ENCODE data around the gene DMRTB1. TPM values are rescaled to one million over a fixed set of nuclear protein-coding genes. Genes with fewer than 3 reads are reported as not detected.

The DMRTB1 gene
- total and polyA plus RNA-seq, 2 of the 4 experiments (the other 2 are of a cell fraction) = not detected

GRCh38 chr1:53513846-53514245, 54.6 kb downstream of the DMRTB1 start:
- Histone ChIP-seq H3K4ac (ENCODE audit: low read depth, low read length) (no peak overlapping the region), H3K23ac (ENCODE audit: low read depth, low read length) (no peak overlapping the region), H3K79me1 (ENCODE audit: low read depth in 1 of 2, low read length in 2 of 2) (no peaks in the 10 kb centered on the region), H2AK9ac (replicated peaks; ENCODE audit: low read depth, low read length, poor library complexity) (no peak overlapping the region), H2BK120ac (ENCODE audit: low read depth, low read length) (no peak overlapping the region), H3K14ac (replicated peaks; ENCODE audit: low read depth, low read length) (no peak overlapping the region), H4K91ac (ENCODE audit: insufficient read depth, low read depth, low read length) (no peak overlapping the region), H2AK5ac (ENCODE audit: low read depth, low read length) (no peak overlapping the region), H3K9me3 (ENCODE audit: control insufficient read depth, insufficient read depth, low read length) (no peaks in the 10 kb centered on the region), H3K9ac (ENCODE audit: low read depth, low read length) (no peak overlapping the region), H4K20me1 (ENCODE audit: insufficient read depth, low read length) (no peaks in the 10 kb centered on the region), H4K5ac (ENCODE audit: low read depth, low read length) (no peak overlapping the region), H3K36me3 (ENCODE audit: control insufficient read depth, insufficient read depth, low read length) (peaks cover 4% of the 10 kb centered on the region; the same call in 1 of the 2 replicates), H3K56ac (ENCODE audit: extremely low read depth, insufficient read depth, low read length) (no peak overlapping the region), H3K9me1 (ENCODE audit: insufficient read depth, low read length) (no peaks in the 10 kb centered on the region), H3K4me1 (ENCODE audit: control insufficient read depth, insufficient read depth, low read length) (peaks cover 5% of the 10 kb centered on the region), H3K4me2 (ENCODE audit: low read depth, low read length) (no peak overlapping the region), H2AFZ (replicated peaks; ENCODE audit: low read length, poor library complexity) (no peak overlapping the region), H2BK5ac (ENCODE audit: low read depth, low read length, poor library complexity, severe bottlenecking) (no peak overlapping the region), H2BK20ac (ENCODE audit: low read depth, low read length) (no peak overlapping the region), H4K8ac (ENCODE audit: low read depth in 2 of 2, low read length in 2 of 2) (no peak overlapping the region), H3K27ac (ENCODE audit: insufficient read depth, low read length) (no peak overlapping the region), H2BK15ac (ENCODE audit: low read depth, low read length) (no peak overlapping the region), H3K18ac (ENCODE audit: low read depth, low read length) (no peak overlapping the region), H3K4me3 (ENCODE audit: insufficient read depth, low read depth, low read length) (no peak overlapping the region), H3K27me3 (ENCODE audit: control insufficient read depth, insufficient read depth, low read length) (no peaks in the 10 kb centered on the region)
- dilution Hi-C loops (cut with HindIII; ENCODE audit: low sequenced_read_pairs, unreplicated experiment) = no loop called here
- CTCF ChIA-PET = no interaction called here
- POLR2A ChIA-PET (ENCODE audit: unreplicated experiment) = no interaction called here
- intact Hi-C loops (cut with micrococcal nuclease) = no loop called here
- in situ Hi-C loops (cut with MboI; ENCODE audit: low sequenced_read_pairs) = no loop called here
- TF ChIP-seq RFX5 (IDR thresholded peaks at IDR 0.05; ENCODE audit: low read depth, low read length) (no peak), MAFK (IDR thresholded peaks at IDR 0.05; ENCODE audit: low read depth, low read length) (no peak), MXI1 (IDR thresholded peaks at IDR 0.05; ENCODE audit: borderline replicate concordance, low read depth, low read length) (no peak), NFE2L2 (IDR thresholded peaks at IDR 0.05; ENCODE audit: low read depth, low read length) (no peak), CHD1 (IDR thresholded peaks at IDR 0.05; ENCODE audit: low read depth, low read length) (no peak), CEBPB (IDR thresholded peaks at IDR 0.05; ENCODE audit: low read depth, low read length) (no peak), USF2 (IDR thresholded peaks at IDR 0.05; ENCODE audit: low read depth, low read length) (no peak), CTCF (conservative IDR thresholded peaks at IDR 0.05; ENCODE audit: low read depth, low read length) (no peak), RCOR1 (IDR thresholded peaks at IDR 0.05; ENCODE audit: insufficient replicate concordance, low read length) (no peak), ELK1 (IDR thresholded peaks at IDR 0.05; ENCODE audit: borderline replicate concordance, low read depth, low read length) (no peak), FOS (IDR thresholded peaks at IDR 0.05; ENCODE audit: low read depth, low read length) (no peak), MAZ (IDR thresholded peaks at IDR 0.05; ENCODE audit: borderline replicate concordance, low read depth, low read length) (no peak), POLR2A (IDR thresholded peaks at IDR 0.05; ENCODE audit: low read depth, low read length) (no peak), BHLHE40 (IDR thresholded peaks at IDR 0.05; ENCODE audit: low read depth, low read length) (no peak), RAD21 (IDR thresholded peaks at IDR 0.05; ENCODE audit: low read length) (no peak)
- no CpG with 5 or more reads among the region's 7 CpGs for WGBS, 2 experiments (ENCODE audit: extremely low coverage in 2 of 2, insufficient read length in 1 of 2)
- ATAC-seq (ENCODE audit: low read depth) = no peak
- no TSS peak for BruUV-seq (replicated peaks)
- no peak for DNase-seq
